Stimulated activated CD8-positive, alpha-beta memory T cell treated with anti-CD3 and anti-CD28 coated beads, Interleukin-2, amount 100 ng/mL, for 1 hour (primary cell): ENCODE measurements around the gene KRTAP20-1.

Experiments
- DNase-seq, 2 donors: peaks; one replicate each; pipeline ENCODE4 v3.0.0-alpha.2; 2020; ENCODE audit warnings: low read depth in 2 of 2

The KRTAP20-1 gene

GRCh38 chr21:30646904-30647414 is 30.7 kb downstream of the KRTAP20-1 start:
- DNase-seq, result no peak

GRCh38 chr21:30652891-30653290 is 36.7 kb downstream of the KRTAP20-1 start:
- no peak for DNase-seq
